Mucosa of stomach (tissue), 1 donor: Measurements from ENCODE around the gene PCDHA6.
"Not testable (repeated sequence)": the region's sequence is repeated elsewhere in the genome, so short reads cannot be mapped to it uniquely, and the experiment has no call there.

ENCODE experiments used
- H3K27me3 ChIP-seq: one replicate; pipeline ENCODE4 v1.7.0; 2013; ENCODE audit warnings: mild to moderate bottlenecking, low read length; ENCODE audit not compliant: control insufficient read depth, insufficient read depth
- H3K36me3 ChIP-seq: one replicate; pipeline ENCODE4 v1.7.0; 2013; ENCODE audit warnings: low read length; ENCODE audit not compliant: control insufficient read depth, insufficient read depth
- H3K4me1 ChIP-seq: one replicate; pipeline ENCODE4 v1.7.0; 2013; ENCODE audit warnings: mild to moderate bottlenecking, low read length; ENCODE audit not compliant: control insufficient read depth, insufficient read depth
- H3K4me3 ChIP-seq: one replicate; pipeline ENCODE4 v1.7.0; 2013; ENCODE audit warnings: low read length
- H3K9ac ChIP-seq: one replicate; pipeline ENCODE4 v1.7.0; 2013; ENCODE audit warnings: mild to moderate bottlenecking, low read length, moderate library complexity
- H3K9me3 ChIP-seq: one replicate; pipeline ENCODE4 v1.7.0; 2013; ENCODE audit warnings: mild to moderate bottlenecking, low read length, moderate library complexity; ENCODE audit not compliant: control insufficient read depth
- donor health status: Pancreatic carcinoma.

The PCDHA6 gene, protein sequence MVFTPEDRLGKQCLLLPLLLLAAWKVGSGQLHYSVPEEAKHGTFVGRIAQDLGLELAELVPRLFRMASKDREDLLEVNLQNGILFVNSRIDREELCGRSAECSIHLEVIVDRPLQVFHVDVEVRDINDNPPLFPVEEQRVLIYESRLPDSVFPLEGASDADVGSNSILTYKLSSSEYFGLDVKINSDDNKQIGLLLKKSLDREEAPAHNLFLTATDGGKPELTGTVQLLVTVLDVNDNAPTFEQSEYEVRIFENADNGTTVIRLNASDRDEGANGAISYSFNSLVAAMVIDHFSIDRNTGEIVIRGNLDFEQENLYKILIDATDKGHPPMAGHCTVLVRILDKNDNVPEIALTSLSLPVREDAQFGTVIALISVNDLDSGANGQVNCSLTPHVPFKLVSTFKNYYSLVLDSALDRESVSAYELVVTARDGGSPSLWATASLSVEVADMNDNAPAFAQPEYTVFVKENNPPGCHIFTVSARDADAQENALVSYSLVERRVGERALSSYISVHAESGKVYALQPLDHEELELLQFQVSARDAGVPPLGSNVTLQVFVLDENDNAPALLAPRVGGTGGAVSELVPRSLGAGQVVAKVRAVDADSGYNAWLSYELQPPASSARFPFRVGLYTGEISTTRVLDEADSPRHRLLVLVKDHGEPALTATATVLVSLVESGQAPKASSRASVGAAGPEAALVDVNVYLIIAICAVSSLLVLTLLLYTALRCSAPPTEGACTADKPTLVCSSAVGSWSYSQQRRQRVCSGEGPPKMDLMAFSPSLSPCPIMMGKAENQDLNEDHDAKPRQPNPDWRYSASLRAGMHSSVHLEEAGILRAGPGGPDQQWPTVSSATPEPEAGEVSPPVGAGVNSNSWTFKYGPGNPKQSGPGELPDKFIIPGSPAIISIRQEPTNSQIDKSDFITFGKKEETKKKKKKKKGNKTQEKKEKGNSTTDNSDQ

DNA sequence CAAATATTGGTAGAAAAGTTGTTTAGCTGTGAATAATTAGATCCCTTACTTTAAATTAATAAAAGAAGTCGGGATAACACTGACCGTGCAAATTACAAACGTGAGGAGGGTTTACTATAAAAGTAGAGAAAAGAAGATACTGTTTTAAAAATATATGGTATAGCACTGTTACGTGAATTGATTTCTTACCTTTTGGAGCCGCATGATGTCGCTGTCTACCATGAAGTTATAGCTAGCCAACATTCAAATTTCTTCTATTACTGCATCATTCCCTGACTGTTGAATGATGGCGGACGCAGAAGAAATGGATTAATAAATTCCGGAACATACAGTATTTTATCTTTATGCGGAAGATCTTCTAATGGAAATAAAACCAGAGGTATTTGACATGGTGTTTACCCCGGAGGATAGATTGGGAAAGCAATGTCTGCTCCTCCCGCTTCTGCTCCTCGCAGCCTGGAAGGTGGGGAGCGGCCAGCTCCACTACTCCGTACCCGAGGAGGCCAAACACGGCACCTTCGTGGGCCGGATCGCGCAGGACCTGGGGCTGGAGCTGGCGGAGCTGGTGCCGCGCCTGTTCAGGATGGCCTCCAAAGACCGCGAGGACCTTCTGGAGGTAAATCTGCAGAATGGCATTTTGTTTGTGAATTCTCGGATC, at the start of gene PCDHA6:
TSS of gene PCDHA6 (plus strand) at position 257 of the 658 bp plus-strand sequence. CDS start at position 389, 132 bp downstream.
- H3K4me1 ChIP-seq: no peaks in the 10 kb centered on the region
- H3K9me3 ChIP-seq: no peaks in the 10 kb centered on the region
- no peaks in the 10 kb centered on the region for H3K27me3 ChIP-seq
- H3K4me3 ChIP-seq: no peak within 1 kb of the TSS
- no peaks in the 10 kb centered on the region for H3K36me3 ChIP-seq
- no peak within 1 kb of the TSS for H3K9ac ChIP-seq

DNA sequence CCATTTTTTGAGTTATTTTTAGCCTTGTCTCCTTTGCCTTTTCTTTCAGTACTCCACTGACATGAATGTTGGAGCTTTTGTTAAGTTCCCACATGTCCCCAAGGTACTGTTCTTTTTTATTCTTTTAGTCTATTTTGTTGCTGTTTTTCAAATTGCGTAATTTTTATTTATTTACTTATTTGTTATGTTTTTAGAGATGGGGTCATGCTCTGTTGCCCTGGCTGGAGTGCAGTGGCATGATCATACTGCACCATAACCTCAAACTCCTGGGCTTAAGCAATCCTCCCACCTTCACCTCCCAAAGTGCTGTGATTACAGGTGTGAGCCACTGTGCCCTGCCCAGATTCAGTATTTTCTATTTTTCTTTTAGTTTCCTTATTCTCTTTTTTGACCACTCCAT, 47.2 kb upstream of the PCDHA6 start:
- no peaks in the 10 kb centered on the region for H3K36me3 ChIP-seq
- H3K4me3 ChIP-seq: no peak overlapping the region
- no peak overlapping the region for H3K9ac ChIP-seq
- H3K9me3 ChIP-seq: peaks cover 7% of the 10 kb centered on the region
- H3K4me1 ChIP-seq: no peaks in the 10 kb centered on the region
- H3K27me3 ChIP-seq: no peaks in the 10 kb centered on the region

DNA sequence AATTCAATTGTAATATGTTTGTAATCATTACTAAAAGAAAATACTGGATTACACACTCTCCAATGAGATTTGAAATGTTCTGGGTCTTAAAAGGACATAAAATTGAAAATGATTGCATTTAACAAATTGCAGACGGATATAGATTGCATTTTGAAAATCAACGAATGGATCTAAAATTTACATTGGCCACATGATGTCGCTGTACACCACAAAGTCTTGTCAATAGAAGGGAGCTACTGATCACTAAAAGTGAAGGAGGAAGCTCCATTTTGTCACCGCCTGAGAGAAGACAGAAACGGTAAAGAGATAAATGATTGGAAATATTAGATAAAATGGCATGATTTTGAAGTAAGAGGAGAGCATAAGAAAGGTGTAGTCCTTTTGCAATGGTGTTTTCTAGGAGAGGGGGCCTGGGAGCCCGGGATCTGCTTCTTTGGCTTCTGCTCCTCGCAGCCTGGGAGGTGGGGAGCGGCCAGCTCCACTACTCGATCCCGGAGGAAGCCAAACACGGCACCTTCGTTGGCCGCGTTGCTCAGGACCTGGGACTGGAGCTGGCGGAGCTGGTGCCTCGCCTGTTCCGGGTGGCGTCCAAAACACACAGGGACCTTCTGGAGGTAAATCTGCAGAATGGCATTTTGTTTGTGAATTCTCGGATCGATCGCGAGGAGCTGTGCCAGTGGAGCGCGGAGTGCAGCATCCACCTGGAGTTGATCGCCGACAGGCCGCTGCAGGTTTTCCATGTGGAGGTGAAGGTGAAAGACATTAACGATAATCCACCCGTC, 41.7 kb upstream of the PCDHA6 start, which contains the start of gene PCDHA1:
TSS of gene PCDHA1 (plus strand) at position 236 of the 782 bp plus-strand sequence.
- Histone ChIP-seq H3K9me3 (peaks cover 7% of the 10 kb centered on the region), H3K27me3 (no peaks in the 10 kb centered on the region), H3K9ac (no peak within 1 kb of the TSS), H3K4me1 (no peaks in the 10 kb centered on the region), H3K4me3 (no peak within 1 kb of the TSS), H3K36me3 (no peaks in the 10 kb centered on the region)

DNA sequence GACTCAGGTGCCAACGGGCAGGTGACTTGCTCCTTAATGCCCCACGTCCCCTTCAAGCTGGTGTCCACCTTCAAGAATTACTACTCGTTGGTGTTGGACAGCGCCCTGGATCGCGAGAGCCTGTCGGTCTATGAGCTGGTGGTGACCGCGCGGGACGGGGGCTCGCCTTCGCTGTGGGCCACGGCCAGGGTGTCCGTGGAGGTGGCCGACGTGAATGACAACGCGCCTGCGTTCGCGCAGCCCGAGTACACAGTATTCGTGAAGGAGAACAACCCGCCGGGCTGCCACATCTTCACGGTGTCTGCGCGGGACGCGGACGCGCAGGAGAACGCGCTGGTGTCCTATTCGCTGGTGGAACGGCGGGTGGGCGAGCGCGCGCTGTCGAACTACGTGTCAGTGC, 40.3 kb upstream of the PCDHA6 start:
- H3K9me3 ChIP-seq, H3K36me3 ChIP-seq, H3K27me3 ChIP-seq, H3K9ac ChIP-seq, H3K4me3 ChIP-seq, H3K4me1 ChIP-seq: not testable (repeated sequence)

DNA sequence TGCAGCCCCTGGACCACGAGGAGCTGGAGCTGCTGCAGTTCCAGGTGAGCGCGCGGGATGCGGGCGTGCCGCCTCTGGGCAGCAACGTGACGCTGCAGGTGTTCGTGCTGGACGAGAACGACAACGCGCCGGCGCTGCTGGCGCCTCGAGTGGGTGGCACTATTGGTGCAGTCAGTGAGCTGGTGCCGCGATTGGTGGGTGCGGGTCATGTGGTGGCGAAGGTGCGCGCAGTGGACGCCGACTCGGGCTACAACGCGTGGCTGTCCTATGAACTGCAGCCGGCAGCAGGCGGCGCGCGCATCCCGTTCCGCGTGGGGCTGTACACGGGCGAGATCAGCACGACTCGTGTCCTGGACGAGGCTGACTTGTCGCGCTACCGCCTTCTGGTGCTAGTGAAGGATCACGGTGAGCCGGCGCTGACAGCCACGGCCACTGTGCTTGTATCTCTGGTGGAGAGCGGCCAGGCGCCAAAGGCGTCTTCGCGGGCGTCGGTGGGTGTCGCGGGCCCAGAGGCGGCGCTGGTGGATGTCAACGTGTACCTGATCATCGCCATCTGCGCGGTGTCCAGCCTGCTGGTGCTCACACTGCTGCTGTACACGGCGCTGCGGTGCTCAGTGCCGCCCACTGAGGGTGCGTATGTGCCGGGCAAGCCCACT, 39.8 kb upstream of the PCDHA6 start:
- H3K9ac ChIP-seq, H3K4me1 ChIP-seq, H3K27me3 ChIP-seq, H3K36me3 ChIP-seq, H3K4me3 ChIP-seq, H3K9me3 ChIP-seq: not testable (repeated sequence)

DNA sequence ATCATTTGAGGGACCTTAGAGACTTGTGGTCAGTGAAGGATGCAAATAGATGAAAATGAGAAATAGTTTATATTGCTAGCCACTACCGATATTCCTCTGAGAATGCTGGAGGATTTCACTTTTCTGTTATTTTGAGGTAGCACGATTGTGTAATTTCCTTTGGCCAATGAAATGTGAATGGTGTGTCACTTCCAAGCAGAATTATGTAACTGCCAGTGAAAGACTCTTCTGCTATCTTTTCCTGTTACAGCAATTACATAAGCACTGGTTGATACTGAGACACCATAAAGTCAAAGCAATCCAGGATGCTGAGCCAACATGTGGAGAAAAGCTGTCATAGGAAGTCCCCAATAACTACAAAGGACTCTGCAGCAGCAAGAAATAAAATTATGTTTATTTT, 36.7 kb upstream of the PCDHA6 start:
- Histone ChIP-seq H3K4me1 (no peaks in the 10 kb centered on the region), H3K9me3 (no peaks in the 10 kb centered on the region), H3K27me3 (no peaks in the 10 kb centered on the region)

DNA sequence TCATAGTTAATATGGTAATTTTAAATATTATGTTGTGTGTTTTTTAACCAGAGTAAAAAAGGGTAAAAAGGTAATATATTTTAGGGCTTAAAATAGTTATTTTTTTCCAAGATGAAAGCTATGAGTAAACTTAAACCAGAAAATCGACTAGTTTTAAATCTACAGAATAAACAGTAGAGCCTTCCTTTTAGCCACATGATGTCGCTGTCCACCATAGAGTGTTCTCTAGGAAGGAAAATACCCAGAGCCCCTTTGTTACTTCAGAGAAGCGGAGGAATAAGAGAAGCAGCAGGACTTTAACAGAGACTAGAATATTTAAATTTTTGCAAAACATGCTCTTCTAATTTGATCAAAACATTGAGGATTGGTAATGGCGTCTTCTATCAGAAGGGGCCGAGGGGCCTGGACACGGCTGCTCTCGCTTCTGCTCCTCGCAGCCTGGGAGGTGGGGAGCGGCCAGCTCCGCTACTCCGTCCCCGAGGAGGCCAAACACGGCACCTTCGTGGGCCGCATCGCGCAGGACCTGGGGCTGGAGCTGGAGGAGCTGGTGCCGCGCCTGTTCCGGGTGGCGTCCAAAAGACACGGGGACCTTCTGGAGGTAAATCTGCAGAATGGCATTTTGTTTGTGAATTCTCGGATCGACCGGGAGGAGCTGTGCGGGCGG, 33.0 kb upstream of the PCDHA6 start, which contains the start of gene PCDHA2:
TSS of gene PCDHA2 (plus strand) at position 258 of the 664 bp plus-strand sequence.
- Histone ChIP-seq H3K9ac (no peak within 1 kb of the TSS), H3K4me1 (no peaks in the 10 kb centered on the region), H3K36me3 (no peaks in the 10 kb centered on the region), H3K4me3 (no peak within 1 kb of the TSS), H3K27me3 (no peaks in the 10 kb centered on the region), H3K9me3 (no peaks in the 10 kb centered on the region)

More for the DNA sequence above, 36.7 kb upstream of the PCDHA6 start:
- Histone ChIP-seq H3K9ac (no peak overlapping the region), H3K4me3 (no peak overlapping the region), H3K36me3 (no peaks in the 10 kb centered on the region)

DNA sequence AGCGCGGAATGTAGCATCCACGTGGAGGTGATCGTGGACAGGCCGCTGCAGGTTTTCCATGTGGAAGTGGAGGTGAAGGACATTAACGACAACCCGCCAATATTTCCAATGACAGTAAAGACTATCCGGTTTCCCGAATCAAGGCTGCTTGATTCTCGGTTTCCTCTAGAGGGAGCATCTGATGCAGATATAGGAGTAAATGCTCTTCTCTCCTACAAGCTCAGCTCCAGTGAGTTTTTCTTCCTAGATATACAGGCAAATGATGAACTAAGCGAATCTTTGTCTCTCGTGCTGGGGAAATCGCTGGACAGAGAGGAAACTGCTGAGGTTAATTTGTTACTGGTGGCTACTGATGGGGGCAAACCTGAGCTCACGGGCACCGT, 32.5 kb upstream of the PCDHA6 start:
- H3K9ac ChIP-seq: no peak overlapping the region
- no peaks in the 10 kb centered on the region for H3K9me3 ChIP-seq
- no peak overlapping the region for H3K4me3 ChIP-seq
- no peaks in the 10 kb centered on the region for H3K4me1 ChIP-seq
- H3K36me3 ChIP-seq: no peaks in the 10 kb centered on the region
- no peaks in the 10 kb centered on the region for H3K27me3 ChIP-seq

DNA sequence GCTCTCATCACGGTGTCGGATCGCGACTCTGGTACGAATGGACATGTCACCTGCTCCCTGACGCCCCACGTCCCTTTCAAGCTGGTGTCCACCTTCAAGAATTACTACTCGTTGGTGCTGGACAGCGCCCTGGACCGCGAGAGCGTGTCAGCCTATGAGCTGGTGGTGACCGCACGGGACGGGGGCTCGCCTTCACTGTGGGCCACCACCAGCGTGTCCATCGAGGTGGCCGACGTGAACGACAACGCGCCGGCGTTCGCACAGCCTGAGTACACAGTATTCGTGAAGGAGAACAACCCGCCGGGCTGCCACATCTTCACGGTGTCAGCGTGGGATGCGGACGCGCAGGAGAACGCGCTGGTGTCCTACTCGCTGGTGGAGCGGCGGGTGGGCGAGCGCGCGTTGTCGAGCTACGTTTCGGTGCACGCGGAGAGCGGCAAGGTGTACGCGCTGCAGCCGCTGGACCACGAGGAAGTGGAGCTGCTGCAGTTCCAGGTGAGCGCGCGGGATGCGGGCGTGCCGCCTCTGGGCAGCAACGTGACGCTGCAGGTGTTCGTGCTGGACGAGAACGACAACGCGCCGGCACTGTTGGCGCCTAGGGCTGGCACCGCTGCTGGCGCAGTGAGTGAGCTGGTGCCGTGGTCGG, 31.6 kb upstream of the PCDHA6 start:
- not testable (repeated sequence) for H3K9ac ChIP-seq, H3K4me1 ChIP-seq, H3K36me3 ChIP-seq, H3K9me3 ChIP-seq, H3K4me3 ChIP-seq, H3K27me3 ChIP-seq

DNA sequence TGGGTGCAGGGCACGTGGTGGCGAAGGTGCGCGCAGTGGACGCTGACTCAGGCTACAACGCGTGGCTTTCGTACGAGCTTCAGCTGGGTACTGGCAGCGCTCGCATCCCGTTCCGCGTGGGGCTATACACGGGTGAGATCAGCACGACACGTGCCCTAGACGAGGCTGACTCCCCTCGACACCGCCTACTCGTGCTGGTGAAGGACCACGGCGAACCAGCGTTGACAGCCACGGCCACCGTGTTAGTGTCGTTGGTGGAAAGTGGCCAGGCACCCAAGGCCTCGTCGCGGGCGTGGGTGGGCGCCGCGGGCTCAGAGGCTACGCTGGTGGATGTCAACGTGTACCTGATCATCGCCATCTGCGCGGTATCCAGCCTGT, 31.1 kb upstream of the PCDHA6 start:
- Histone ChIP-seq H3K4me1 (no peaks in the 10 kb centered on the region), H3K36me3 (no peaks in the 10 kb centered on the region), H3K9me3 (no peaks in the 10 kb centered on the region), H3K4me3 (no peak overlapping the region), H3K9ac (no peak overlapping the region), H3K27me3 (no peaks in the 10 kb centered on the region)
